Measurements from ENCODE around the gene GPR132. TPM values are rescaled to one million over a fixed set of nuclear protein-coding genes. Genes with fewer than 3 reads are reported as not detected.

GPR132 gene
- total RNA-seq, 4 donors from 2014 or later = 0.20 to 11.6 (median 2.1) TPM

- 75 to 93% methylated on average over 9 to 33 of the region's 33 CpGs for WGBS, 2 donors (ENCODE audit: low coverage in 1 of 2)
- in situ Hi-C loops (cut with MboI; ENCODE audit: low pct_ligation_motif_present in 1 of 4, low pct_unique_long_range_greater_than_20kb in 1 of 4, low sequenced_read_pairs in 3 of 4) = no loop called here
- Histone ChIP-seq H3K4me3 (no peak overlapping the region), H3K27me3 (no peaks in the 10 kb centered on the region), H3K36me3 (no peaks in the 10 kb centered on the region), H3K4me1 (peaks cover 0 to 18% (median 3%) of the 10 kb centered on the region in 4 donors), H3K9me3 (no peaks in the 10 kb centered on the region), H3K27ac (no peak overlapping the region)
- TF ChIP-seq CTCF (IDR thresholded peaks at IDR 0.05) (no peak), POLR2A (IDR thresholded peaks at IDR 0.05) (no peak), POLR2AphosphoS5 (IDR thresholded peaks at IDR 0.05) (no peak), EP300 (IDR thresholded peaks at IDR 0.05; ENCODE audit: low read depth) (no peak)
- intact Hi-C loops (cut with DNase I; ENCODE audit: low total_unique reads) = no loop called here
- DNase-seq = no peak
These were observed 9.4 kb downstream of the GPR132 start for GRCh38 chr14:105055736-105056302.

DNA sequence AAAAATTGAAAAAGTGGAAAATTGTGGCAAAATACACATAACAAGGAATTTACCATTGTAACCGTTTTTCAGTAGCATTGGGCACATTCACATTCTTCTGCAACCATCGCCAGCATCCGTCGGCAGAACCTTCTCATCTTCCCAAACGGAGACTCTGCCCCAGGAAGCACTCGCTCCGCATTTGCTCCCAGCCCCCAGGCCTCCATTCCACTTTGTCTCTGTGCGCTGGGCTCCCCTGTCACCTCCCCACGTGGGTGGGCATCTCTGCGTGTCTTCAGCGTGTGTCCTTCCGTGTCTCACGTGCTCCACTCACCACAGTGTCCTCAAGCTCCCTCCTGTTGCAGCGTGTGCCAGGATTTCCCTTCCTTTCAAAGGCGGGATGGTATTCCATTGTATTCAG lies 9.9 kb downstream of the GPR132 start:
- in situ Hi-C loops (cut with MboI; ENCODE audit: low pct_ligation_motif_present in 1 of 4, low pct_unique_long_range_greater_than_20kb in 1 of 4, low sequenced_read_pairs in 3 of 4) (no loop called here), intact Hi-C loops (cut with DNase I; ENCODE audit: low total_unique reads) (no loop called here)
- peaks cover 0 to 16% (median 5%) of the 10 kb centered on the region in 4 donors for H3K4me1 ChIP-seq
- no peak for TF ChIP-seq EP300 (IDR thresholded peaks at IDR 0.05; ENCODE audit: low read depth)
- no peak for TF ChIP-seq POLR2AphosphoS5 (IDR thresholded peaks at IDR 0.05)
- no peak for TF ChIP-seq CTCF (IDR thresholded peaks at IDR 0.05)
- TF ChIP-seq POLR2A (IDR thresholded peaks at IDR 0.05) = no peak
- H3K36me3 ChIP-seq = no peaks in the 10 kb centered on the region
- WGBS, 2 donors (ENCODE audit: low coverage in 1 of 2) = 80 to 84% methylated on average over 8 to 15 of the region's 15 CpGs
- no peaks in the 10 kb centered on the region for H3K9me3 ChIP-seq
- H3K4me3 ChIP-seq = no peak overlapping the region
- no peak overlapping the region for H3K27ac ChIP-seq
- H3K27me3 ChIP-seq = no peaks in the 10 kb centered on the region
- no peak for DNase-seq

- H3K9me3 ChIP-seq = no peaks in the 10 kb centered on the region
- peaks cover 0 to 6% (median 3%) of the 10 kb centered on the region in 4 donors for H3K4me1 ChIP-seq
- WGBS, 2 donors (ENCODE audit: low coverage in 1 of 2) = 91 to 100% methylated on average over 1 to 13 of the region's 15 CpGs
- intact Hi-C loops (cut with DNase I; ENCODE audit: low total_unique reads) (no loop called here), in situ Hi-C loops (cut with MboI; ENCODE audit: low pct_ligation_motif_present in 1 of 4, low pct_unique_long_range_greater_than_20kb in 1 of 4, low sequenced_read_pairs in 3 of 4) (no loop called here)
- no peak for TF ChIP-seq EP300 (IDR thresholded peaks at IDR 0.05; ENCODE audit: low read depth)
- TF ChIP-seq POLR2A (IDR thresholded peaks at IDR 0.05) = no peak
- no peak for TF ChIP-seq POLR2AphosphoS5 (IDR thresholded peaks at IDR 0.05)
- TF ChIP-seq CTCF (IDR thresholded peaks at IDR 0.05) = no peak
- H3K4me3 ChIP-seq = no peak overlapping the region
- H3K36me3 ChIP-seq = no peaks in the 10 kb centered on the region
- no peaks in the 10 kb centered on the region for H3K27me3 ChIP-seq
- no peak overlapping the region for H3K27ac ChIP-seq
- no peak for DNase-seq
These were observed 11.2 kb downstream of the GPR132 start for GRCh38 chr14:105053996-105054395.

GRCh38 chr14:105053421-105053820 lies 11.8 kb downstream of the GPR132 start:
- TF ChIP-seq EP300 (IDR thresholded peaks at IDR 0.05; ENCODE audit: low read depth) (no peak), CTCF (IDR thresholded peaks at IDR 0.05) (no peak), POLR2A (IDR thresholded peaks at IDR 0.05) (no peak), POLR2AphosphoS5 (IDR thresholded peaks at IDR 0.05) (no peak)
- Histone ChIP-seq H3K36me3 (no peaks in the 10 kb centered on the region), H3K4me3 (no peak overlapping the region), H3K9me3 (no peaks in the 10 kb centered on the region), H3K27me3 (no peaks in the 10 kb centered on the region), H3K27ac (no peak overlapping the region), H3K4me1 (peaks cover 0 to 5% (median 2%) of the 10 kb centered on the region in 4 donors)
- DNase-seq = no peak
- WGBS, 2 donors (ENCODE audit: low coverage in 1 of 2) = 71 to 81% methylated on average over 2 to 6 of the region's 6 CpGs
- intact Hi-C loops (cut with DNase I; ENCODE audit: low total_unique reads) = no loop called here
- in situ Hi-C loops (cut with MboI; ENCODE audit: low pct_ligation_motif_present in 1 of 4, low pct_unique_long_range_greater_than_20kb in 1 of 4, low sequenced_read_pairs in 3 of 4) = no loop called here
